HG03095 (cell line): ENCODE measurements around the gene UFL1.
"Not testable (repeated sequence)": the region's sequence is repeated elsewhere in the genome, so short reads cannot be mapped to it uniquely, and the experiment has no call there.

Experiments used
- ATAC-seq: cut with Tn5 transposase; IDR thresholded peaks from one replicate; pipeline ENCODE4 v1.9.1; 2021; ENCODE audit warnings: moderate library complexity; ENCODE audit not compliant: unreplicated experiment

Gene UFL1

DNA sequence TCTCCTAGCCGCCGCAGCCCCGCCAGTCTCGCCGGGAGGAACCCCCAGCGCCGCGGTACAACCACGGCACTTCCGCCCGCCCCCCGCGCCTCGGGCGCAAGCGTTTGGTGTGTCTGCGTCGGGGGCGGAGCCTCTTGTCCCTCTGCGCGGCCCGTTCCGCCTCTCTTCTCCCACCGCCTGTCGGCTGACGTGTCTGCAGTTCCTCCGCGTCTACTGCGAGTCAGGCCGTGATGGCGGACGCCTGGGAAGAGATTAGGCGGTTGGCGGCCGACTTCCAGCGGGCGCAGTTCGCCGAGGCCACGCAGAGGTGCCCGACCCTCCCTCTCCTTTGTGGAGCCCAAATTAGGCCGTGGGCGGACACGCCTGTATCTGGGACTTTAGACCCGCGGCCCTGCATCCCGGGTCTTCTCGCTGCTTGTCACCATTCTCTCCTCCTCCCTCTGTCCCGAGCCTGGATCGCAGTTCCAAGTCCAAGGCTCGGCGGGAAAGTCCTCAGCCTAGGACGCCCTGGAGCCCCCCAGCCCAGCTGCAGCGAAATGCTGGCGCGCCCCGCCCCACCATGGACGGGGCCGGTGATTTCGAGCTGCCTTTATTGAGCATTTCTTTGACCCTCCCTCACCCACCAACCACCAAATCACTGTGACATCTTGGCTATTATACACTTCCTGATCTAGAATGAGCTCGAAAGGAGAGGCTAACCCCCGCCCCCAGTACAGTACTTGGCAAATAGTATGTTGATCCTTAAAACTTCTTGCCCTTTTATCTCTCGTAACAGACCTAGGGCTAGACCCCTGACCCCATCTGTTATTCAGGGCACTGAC lies at the start of gene UFL1:
TSS of gene UFL1 (plus strand) at position 163 of the 821 bp plus-strand sequence. CDS start at position 231, 68 bp downstream.
- ATAC-seq = peak; percentile 97

DNA sequence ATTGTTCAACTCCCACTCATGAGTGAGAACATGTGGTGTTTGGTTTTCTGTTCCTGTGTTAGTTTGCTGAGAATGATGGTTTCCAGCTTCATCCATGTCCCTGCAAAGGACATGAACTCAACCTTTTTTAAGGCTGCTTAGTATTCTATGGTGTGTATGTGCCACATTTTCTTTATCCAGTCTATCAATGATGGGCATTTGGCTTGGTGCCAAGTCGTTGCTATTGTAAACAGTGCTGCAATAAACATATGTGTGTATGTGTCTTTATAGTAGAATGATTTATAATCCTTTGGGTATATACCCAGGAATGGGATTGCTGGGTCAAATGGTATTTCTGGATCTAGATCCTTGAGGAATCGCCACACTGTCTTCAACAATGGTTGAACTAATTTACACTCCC lies 49.3 kb upstream of the UFL1 start:
- not testable (repeated sequence) for ATAC-seq

DNA sequence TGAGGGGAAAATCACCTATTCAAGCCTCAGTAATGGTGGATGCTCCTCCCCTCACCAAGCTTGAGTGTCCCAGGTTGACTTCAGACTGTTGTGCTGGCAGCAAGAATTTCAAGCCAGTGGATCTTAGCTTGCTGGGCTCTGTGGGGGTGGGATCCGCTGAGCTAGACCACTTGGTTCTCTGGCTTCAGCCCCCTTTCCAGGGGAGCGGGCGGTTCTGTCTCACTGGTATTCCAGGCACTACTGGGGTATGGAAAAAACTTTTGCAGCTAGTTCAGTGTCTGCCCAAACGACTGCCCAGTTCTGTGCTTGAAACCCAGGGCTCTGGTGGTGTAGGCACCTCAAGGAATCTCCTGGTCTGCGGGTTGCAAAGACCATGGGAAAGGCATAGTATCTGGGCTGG lies 42.9 kb upstream of the UFL1 start:
- no peak for ATAC-seq

DNA sequence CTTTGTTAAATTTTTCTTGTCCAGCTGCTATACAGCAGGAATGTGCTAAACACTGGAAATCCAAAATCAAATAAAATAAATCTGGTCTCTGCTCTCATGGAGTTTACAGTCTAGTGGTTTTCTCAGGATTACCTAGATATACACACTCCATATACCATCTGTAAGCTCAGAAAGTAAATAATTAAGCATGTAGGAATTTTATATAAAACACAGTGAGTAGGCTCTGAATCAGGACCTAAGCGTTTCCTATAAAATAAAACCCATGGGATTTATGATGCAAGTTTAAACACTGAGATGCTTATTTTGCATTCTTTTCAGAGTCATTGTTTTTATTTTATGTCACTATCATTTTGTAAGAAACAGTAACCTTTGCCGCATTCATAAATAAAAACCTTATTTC lies 29.7 kb upstream of the UFL1 start:
- no peak for ATAC-seq

DNA sequence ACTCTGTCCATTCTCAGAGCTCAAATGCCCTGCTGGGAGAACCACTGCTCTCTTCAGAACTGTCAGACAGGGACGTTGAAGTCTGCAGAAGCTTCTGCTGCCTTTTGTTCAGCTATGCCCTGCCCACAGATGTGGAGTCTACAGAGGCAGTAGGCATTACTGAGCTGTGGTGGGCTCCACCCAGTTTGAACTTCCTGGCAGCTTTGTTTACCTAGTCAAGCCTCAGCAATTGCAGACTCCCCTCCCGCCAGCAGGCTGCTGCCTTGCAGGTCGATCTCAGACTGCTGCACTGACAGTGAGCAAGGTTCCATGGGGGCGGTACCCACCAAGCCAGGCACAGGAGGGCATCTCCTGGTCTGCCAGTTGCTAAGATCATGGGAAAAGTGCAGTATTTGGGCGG lies 21.8 kb upstream of the UFL1 start:
- ATAC-seq = no peak

DNA sequence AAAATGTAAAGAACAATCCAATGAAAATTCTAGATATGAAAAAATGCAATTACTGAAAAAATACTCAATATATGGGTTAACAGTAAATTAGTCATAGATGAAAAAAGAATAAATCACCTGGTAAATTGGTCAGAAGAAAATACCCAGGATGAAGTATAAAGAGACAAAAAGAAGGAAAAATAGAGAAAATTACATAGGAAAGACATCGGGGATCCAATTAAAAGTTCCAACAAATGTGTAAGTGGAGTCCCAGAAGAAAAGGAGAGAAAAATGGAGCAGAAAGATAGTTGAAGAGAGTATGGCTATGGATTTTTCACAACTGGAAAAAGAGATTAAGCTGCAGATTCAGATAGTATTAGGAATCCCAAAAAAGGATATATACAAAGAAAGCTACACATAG lies 18.7 kb upstream of the UFL1 start:
- no peak for ATAC-seq

DNA sequence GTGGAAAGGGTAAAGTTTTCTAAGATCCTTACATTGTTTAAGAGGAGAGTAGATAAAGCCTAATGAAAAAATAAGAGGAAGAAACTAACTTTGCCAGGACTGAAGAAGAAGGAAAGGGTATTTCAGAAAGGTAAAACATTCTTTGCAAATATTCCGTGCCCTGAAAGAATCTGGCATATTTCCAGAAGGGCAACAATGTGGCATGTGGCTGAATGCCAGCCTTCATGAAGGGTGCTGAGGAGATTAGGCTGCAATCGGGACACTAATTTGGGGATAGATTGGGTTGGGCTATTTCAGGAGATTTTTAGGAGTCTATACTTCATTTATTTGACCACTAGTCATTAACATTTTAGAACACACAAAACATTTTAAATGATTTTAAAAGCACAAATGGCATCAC lies 16.2 kb upstream of the UFL1 start:
- ATAC-seq = no peak

DNA sequence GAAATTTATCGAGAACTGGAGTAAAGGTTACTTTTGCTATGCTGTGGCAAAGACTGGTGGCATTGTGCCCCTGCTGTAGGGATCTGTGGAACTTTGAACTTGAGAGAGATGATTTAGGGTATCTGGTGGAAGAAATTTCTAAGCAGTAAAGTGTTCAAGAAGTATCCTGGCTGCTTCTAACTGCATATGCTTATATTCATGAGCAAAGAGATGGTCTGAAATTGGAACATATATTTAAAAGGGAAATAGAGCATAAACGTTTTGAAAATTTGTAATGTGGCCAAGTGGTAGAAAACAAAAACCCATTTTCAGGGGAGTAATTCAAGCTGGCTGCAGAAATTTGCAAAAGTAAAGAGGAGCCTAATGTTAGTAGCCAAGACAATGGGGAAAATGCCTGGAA lies 12.3 kb upstream of the UFL1 start:
- no peak for ATAC-seq

DNA sequence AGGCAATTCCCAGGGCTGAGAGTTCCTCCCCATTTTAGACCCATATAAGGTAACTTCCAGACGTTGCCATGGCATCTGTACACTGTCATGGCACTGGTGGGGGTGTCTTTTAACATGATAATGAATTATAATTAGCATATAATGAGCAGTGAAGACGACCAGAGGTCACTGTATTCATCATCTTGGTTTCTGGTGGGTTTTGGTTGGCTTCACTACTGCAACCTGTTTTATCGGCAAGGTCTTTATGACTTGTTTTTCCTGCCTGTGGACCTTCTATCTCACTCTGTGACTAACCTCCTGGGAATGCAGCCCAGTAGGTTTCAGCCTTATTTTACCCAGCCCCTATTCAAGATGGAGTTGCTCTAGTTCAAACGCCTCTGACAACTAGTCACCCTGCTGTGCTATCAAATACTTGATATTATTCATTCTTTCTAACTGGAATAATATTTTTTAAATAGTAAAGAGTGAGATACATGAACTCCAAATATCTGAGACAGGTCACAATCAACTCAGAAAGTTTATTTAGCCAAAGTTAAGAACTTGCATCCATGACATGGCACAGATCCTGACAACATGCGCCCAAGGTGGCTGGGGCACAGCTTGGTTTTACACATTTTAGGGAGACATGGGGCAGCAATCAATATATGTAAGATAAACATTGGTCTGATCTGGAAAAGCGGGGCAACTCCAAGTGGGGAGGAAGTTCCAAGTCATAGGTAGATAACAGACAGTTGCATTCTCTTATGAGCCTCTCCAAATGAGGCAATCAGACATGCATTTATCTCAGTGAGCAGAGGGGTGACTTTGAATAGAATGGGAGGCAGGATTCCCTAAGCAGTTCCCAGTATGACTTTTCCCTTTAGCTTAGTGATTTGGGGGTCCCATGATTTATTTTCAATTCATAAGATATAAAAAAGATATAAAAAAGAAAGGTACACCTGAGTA lies 1.2 kb upstream of the UFL1 start:
- ATAC-seq = no peak

DNA sequence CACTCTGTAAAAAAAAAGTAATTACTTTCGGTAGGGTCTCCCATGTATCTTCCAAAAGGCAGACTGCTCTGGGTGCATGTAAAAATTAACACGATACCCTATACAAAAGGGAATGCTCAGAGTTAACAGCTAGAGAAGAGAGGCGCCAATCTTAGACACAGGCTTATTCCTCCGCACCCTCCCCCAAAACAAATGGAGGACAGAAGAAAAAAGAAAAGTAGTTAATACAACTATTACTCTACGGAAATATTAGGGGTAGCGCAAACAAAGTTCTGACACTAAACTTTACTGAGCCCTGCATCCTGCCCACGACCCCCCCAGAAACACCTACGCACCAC lies 331 bp upstream of the UFL1 start:
- ATAC-seq = peak; percentile 17

DNA sequence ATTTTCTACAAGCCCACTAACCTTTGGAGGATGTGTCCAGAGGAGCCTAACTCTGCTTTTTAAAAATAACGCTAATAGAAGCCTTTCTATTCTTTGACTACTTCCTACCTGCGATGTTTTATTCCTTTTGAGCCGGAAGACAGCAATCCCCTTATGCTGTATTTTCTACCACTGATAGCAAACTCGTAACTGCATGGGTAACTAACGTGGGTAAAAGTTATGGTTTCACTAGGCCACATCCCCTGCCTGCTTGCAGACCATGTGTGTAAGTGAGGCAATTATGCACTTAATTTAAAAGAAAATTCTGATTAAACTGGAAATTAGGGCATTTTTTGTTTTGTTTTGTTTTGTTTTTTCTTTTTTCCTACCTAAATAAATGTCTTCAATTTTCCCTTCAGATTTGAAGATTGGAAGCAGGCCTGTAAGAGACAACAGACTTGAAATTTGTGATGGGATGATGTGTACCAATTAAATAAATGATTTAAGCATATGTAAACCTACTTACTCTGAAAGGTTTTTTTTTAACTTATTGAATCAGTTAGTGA lies 931 bp downstream of the UFL1 start:
- peak; percentile 32 for ATAC-seq

DNA sequence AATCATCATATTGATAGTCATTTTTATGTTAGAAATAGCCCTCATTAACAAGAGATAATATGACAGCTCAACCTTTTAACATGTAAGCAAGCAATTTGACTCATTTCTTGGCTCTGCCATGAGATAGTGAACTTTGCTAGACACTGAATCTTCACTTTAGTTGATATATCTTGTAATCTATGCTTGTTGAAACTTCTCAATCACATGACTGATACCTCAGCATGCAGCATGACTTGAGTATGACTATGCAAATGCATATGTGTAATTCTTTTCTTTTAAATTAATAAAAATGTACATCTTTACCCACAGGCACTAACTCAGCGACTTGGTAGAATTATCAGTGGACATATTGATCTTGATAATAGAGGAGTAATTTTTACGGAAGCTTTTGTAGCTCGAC lies 6.6 kb downstream of the UFL1 start:
- ATAC-seq = no peak

DNA sequence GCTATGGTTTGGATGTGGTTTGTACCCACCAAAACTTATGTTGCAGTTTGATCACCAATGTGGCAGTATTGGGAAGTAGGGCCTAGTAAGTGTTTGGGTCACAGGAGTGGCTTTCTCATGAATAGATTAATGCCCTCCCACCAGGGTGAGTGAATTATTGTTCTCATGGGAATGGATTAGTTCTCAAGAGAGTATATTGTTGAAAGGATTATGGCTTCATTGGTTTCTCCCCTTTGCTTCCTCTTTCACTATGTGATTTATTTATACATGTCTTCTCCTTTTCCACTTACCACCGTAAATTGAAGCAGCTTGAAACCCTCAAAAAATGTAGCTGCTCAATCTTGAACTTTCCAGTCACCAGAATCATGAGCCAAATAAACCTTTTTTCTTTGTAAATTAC lies 10.8 kb downstream of the UFL1 start:
- no peak for ATAC-seq

DNA sequence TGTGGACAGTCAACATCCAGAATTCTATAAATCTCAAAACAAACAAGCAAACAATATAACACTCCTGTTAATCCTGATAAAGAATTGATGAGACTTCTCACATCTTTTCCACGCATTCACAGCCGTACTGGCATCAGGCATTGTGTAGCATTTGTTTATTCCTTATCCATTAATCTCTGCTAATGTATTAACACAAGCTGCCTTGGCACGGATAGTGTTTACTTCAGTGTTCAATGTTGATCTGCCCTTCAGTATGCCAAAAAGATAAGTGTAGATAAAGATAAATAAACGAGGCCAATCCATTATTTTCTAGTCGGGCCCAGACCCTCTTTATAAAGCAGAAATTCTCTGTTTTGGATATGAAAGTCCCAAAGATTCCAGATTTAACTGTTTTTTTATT lies 16.1 kb downstream of the UFL1 start:
- no peak for ATAC-seq

DNA sequence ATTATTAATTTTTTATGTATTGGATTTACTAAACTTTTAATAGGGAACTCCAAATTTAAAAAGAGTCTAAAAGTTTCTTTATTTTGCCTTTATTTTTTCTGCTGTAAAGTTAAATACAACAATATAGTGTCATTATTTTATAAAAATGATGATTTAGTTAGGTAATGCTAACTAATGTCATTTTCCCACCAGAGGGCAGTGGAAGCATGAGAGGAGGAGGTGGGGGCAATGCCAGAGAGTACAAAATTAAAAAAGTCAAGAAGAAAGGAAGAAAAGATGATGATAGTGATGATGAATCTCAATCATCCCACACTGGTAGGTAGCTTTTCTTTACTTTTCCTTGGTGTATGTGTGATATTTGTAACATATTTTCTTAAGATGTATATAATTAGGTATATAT lies 21.1 kb downstream of the UFL1 start:
- ATAC-seq = no peak

DNA sequence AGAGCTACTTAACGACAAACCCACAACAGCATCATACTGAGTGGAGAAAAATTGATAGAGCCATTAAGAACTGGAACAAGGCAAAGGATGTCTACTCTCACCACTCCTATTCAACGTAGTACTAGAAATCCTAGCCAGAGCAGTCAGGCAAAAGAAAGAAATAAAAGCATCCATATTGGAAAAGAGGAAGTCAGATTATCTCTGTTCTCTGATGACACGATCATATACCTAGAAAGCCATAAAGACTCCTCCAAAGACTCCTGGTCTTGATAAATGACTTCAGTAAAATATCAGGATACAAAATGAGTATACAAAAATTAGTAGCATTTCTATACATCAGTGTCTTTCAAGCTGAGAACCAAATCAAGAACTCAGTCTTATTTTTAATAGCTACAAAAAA lies 24.3 kb downstream of the UFL1 start:
- no peak for ATAC-seq

DNA sequence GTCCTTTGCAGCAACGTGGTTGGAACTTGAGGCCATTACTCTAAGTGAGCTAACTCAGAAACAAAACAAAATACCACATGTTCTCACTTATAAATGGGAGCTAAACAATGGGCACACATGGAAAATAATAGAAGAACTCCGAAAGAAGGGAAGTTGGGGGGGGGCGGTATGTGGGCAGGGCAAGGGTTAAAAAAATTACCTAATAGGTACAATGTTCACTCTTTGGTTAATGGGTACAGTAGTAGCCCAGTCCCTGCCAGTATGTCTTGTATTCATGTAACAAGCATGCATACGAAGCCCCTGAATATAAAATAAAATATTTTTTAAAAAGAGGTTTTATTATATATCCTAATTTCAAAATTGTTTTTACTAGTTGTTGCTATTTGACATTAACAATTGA lies 26.0 kb downstream of the UFL1 start:
- no peak for ATAC-seq

DNA sequence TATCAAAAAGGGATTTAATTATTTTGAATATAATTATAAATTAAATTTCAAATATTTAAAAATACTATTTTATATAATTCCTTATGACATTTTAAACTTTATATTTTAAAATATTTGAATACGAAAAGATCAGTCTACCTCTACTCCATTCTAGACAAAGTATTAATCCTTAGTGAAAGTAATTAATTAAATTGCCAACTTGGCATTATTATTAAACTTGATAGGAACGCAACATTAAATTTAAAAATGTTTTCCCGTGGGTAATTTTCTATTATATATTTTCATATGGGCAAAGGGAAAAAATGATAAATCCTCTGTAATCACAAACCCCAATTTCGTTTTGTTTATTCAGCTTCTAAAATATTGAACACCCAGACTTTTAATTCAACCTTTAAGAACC lies 33.0 kb downstream of the UFL1 start:
- ATAC-seq = no peak

DNA sequence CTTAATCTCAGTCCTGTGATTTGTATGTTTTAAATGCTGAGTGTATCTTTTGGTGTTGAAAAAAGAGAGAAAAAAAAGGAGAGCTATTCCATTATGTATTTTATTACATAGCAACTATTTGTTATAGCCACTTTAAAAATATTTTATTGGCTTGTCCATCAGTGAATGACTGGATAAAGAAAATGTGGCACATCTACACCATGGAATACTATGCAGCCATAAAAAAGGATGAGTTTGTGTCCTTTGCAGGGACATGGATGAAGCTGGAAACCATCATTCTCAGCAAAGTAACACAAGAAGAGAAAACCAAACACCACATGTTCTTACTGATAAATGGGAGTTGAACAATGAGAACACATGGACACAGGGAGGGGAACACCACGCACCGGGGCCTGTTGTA lies 38.1 kb downstream of the UFL1 start:
- not testable (repeated sequence) for ATAC-seq

DNA sequence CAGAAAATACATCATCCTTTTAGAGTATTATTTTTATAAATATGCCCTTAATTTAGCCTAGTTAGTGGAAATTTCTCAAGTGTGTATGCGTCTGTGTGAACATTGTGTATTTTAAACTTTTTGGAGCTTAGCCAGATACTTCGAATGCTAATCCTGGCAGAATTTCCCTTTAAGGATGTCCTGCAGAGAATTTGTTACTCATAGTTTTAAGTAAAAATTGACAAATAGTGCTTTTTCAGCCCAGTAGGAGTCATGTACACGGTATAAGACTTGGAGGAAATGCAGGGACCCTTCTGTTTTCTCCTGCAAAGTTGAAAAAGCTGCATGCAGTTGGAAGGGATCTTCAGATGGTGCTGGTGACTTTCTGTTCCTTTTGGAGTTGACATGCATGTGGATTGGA lies 41.3 kb downstream of the UFL1 start, which contains the start of gene FHL5:
TSS of gene FHL5 (plus strand) at position 243 of the 400 bp plus-strand sequence. CDS start 40,486 bp downstream, outside the sequence.
- ATAC-seq = no peak

DNA sequence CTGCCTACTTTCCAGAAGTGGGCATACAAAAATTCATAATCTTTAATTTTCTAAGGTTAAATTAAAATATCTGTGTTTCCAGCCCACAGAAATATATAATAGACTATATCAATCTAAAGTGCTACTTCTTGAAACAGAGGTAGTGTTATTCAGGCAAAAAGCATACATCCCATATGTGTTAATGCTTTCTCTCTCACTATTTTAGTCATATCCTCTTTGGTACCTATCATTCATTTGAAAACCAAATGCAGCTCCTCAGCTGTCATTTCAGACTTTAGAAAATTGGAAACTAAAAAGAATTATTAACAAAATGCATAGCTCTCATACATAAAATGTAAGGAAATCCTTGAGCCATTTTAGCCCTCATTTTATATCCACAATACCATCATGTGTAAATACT lies 42.2 kb downstream of the UFL1 start:
- no peak for ATAC-seq

DNA sequence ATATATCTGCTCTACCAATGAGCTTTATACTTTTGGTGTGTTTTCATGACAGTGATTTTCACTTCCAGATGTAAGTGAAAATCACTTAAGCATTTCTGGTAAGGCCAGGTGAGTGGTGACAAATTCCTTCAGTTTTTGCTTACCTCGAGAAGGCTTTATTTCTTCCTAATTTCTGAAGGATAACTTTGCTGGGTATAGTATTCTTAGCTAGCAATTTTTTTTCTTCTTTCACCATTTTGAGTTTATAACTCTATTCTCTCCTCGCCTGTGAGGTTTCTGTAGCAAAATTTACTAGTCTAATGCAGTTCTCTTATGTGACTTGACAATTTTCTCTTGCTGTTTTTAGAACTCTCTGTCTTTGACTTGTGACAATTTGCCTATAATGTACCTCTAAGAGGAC lies 48.4 kb downstream of the UFL1 start:
- no peak for ATAC-seq
